K562 (cell line): ENCODE data around the gene EME2. TPM values are rescaled to one million over a fixed set of nuclear protein-coding genes. Genes with fewer than 3 reads are reported as not detected.
A peak's percentile ranks its signal among the peaks of the same experiment; 100 is the strongest.

Experiments used
- CAMTA2 ChIP-seq: fragments of 250-450 bp; sonication (Bioruptor Pico); conservative IDR thresholded peaks from 2 replicates; pipeline ENCODE4 v1.5.1; 2022
- CHD4 ChIP-seq: fragments of 200-600 bp; sonication (generic); IDR thresholded peaks from 3 replicates; pipeline ENCODE4 v1.6.1; 2012; ENCODE audit warnings: low read depth, mild to moderate bottlenecking, mixed read lengths, low read length, inconsistent platforms; ENCODE audit not compliant: insufficient read depth, insufficient replicate concordance, poor library complexity, severe bottlenecking
- CREBBP ChIP-seq: IDR thresholded peaks from one replicate; pipeline ENCODE4 v1.6.1; 2012; ENCODE audit warnings: low read depth, mild to moderate bottlenecking, control low read depth, inconsistent platforms, low read length
- CSDE1 ChIP-seq, 2 experiments: fragments of 450-650 bp; IDR thresholded peaks; 2 replicates each; pipeline ENCODE4 v1.6.1; 2016; ENCODE audit warnings: mild to moderate bottlenecking in 1 of 2
- E4F1 ChIP-seq: fragments of 250-450 bp; sonication (Bioruptor Pico); IDR thresholded peaks from 2 replicates; pipeline ENCODE4 v1.5.0; 2021; ENCODE audit warnings: mild to moderate bottlenecking, borderline replicate concordance
- ELF1 ChIP-seq: fragments of 200-800 bp; sonication (Bioruptor generic); IDR thresholded peaks from 2 replicates; pipeline ENCODE4 v1.6.1; 2016; ENCODE audit warnings: missing genetic modification characterization, missing compliant biosample characterization
- MIER1 ChIP-seq: fragments of 450-650 bp; IDR thresholded peaks from 2 replicates; pipeline ENCODE4 v1.6.1; 2016; ENCODE audit warnings: antibody characterized with exemption, mild to moderate bottlenecking, low read depth
- RBM14 ChIP-seq: fragments of 200-400 bp; formaldehyde crosslinking; IDR thresholded peaks from 2 replicates; pipeline ENCODE4 v1.6.1; 2018; ENCODE audit warnings: low read depth, mild to moderate bottlenecking, low read length, moderate library complexity, borderline replicate concordance; ENCODE audit not compliant: insufficient read depth
- RREB1 ChIP-seq: fragments of 250-450 bp; sonication (Bioruptor Pico); IDR thresholded peaks from 2 replicates; pipeline ENCODE4 v1.4.0; 2020
- TAL1 ChIP-seq: fragments of 450-650 bp; IDR thresholded peaks from 2 replicates; pipeline ENCODE4 v1.6.1; 2016; ENCODE audit warnings: mild to moderate bottlenecking
- ZFX ChIP-seq: sonication (generic); formaldehyde crosslinking; IDR thresholded peaks from 2 replicates; pipeline ENCODE4 v1.8.0; 2022; ENCODE audit warnings: mild to moderate bottlenecking, missing genetic modification reagents, moderate library complexity
- polyA plus RNA-seq, 8 experiments: library from polyadenylated mRNA; depleted of rRNA in 4 of 8; stranded (reverse) in 5 of 8; unstranded in 3 of 8; fragments of >200 nt; fragmentation: Nextera tagmentation in 2 of 8; fragmentation: Illumina TruSeq in 1 of 8; extraction: Ambion mirVana in 2 of 8; extraction: Trizol in 1 of 8; gene quantifications; 2 replicates each; pipeline versions ENCODE4 v1.2.1 to v1.2.3, GENCODE V29; 2011 to 2014; ENCODE audit warnings: inconsistent platforms in 1 of 8, missing spikeins in 1 of 8
- total RNA-seq, 7 experiments: library from RNA; depleted of rRNA in 6 of 7; stranded (reverse); fragments of >200 nt in 6 of 7; fragmentation: Illumina TruSeq in 2 of 7; extraction: Trizol in 2 of 7; gene quantifications; 2 replicates each; pipeline versions ENCODE4 v1.2.1 to v1.2.3, GENCODE V29; 2011 to 2021; ENCODE audit warnings: low replicate concordance in 1 of 7
- TF ChIP-seq, protein P1 (sequence below): sonication (generic); formaldehyde crosslinking; IDR thresholded peaks from 2 replicates; pipeline ENCODE4 v1.8.0; 2022; ENCODE audit warnings: mild to moderate bottlenecking, missing genetic modification reagents
- TF ChIP-seq, protein P2 (sequence below), 3 experiments: fragments of 200-800 bp in 1 of 3; sonication (Bioruptor generic) in 1 of 3; sonication (generic) in 1 of 3; formaldehyde crosslinking in 1 of 3; IDR thresholded peaks; 2 replicates each; pipeline versions ENCODE4 v1.6.1 to v1.8.0; 2016 to 2022; ENCODE audit warnings: mild to moderate bottlenecking in 2 of 3, missing compliant biosample characterization in 2 of 3, missing genetic modification characterization in 2 of 3, missing genetic modification reagents in 1 of 3
- TF ChIP-seq, protein P3 (sequence below): fragments of 250-450 bp; sonication (Bioruptor Pico); IDR thresholded peaks from 2 replicates; pipeline ENCODE4 v1.5.1; 2021; ENCODE audit warnings: mild to moderate bottlenecking

The EME2 gene
- total and polyA plus RNA-seq, 9 of the 15 experiments (the other 6 are each of a cell fraction or from before 2014, with no cell fraction given), result 0.35 to 19.9 (median 3.5) TPM

DNA sequence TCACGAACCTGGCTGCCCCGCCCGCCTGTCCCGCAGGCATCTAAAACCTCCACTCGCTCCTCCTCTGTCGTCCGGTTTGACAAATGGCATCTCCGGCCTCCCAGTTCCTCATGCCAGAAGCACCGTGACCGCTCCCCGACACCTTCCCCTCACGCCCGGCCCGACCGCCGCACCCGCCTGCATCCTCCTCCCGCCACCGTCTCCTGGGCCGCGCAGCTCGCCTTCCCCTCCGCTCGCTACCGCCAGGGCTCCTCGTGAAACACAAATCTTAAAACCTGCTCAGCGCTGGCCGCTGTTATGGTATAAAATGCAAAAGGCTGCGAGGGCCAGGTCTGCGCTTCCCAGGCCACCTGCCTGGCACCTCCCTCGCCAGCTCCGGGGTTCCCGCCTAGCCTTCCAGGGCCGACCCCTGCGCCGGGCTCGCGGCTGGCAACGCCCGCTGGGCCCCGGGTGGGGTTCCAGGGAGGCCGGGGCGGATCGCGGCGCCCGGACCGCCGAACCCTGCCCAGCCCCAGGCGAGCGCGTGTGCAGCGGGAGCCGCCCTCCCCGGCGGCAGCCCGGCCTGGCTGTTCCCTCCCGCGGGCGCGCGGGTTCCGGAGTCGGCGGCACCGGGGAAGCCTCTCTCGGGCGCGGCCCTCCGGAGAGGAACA lies 9.3 kb downstream of the EME2 start (continued):
- TF ChIP-seq CREBBP (no peak), CHD4 (no peak), RREB1 (CRISPR knock-in tag) (no peak), CSDE1 (IDR thresholded peaks at IDR 0.05) (no peak), MIER1 (no peak), E4F1 (CRISPR knock-in tag) (no peak), RBM14 (0 out of 2 replicates have a peak, but pooled peaks have one; percentile 41), ZFX (CRISPR knock-in tag) (peak; percentile 39; the same call in 1 of the 2 replicates), TAL1 (no peak), ELF1 (tag) (no peak), CAMTA2 (CRISPR knock-in tag) (0 out of 2 replicates have a peak, but pooled peaks have one; percentile 17)
- TF ChIP-seq, protein P1, sequence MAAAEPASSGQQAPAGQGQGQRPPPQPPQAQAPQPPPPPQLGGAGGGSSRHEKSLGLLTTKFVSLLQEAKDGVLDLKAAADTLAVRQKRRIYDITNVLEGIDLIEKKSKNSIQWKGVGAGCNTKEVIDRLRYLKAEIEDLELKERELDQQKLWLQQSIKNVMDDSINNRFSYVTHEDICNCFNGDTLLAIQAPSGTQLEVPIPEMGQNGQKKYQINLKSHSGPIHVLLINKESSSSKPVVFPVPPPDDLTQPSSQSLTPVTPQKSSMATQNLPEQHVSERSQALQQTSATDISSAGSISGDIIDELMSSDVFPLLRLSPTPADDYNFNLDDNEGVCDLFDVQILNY, result no peak
- TF ChIP-seq, protein P2, sequence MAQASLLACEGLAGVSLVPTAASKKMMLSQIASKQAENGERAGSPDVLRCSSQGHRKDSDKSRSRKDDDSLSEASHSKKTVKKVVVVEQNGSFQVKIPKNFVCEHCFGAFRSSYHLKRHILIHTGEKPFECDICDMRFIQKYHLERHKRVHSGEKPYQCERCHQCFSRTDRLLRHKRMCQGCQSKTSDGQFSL (CRISPR knock-in tag; IDR thresholded peaks at IDR 0.05), result no peak
- TF ChIP-seq, protein P2 (tag; IDR thresholded peaks at IDR 0.05), result no peak
- TF ChIP-seq, protein P3, sequence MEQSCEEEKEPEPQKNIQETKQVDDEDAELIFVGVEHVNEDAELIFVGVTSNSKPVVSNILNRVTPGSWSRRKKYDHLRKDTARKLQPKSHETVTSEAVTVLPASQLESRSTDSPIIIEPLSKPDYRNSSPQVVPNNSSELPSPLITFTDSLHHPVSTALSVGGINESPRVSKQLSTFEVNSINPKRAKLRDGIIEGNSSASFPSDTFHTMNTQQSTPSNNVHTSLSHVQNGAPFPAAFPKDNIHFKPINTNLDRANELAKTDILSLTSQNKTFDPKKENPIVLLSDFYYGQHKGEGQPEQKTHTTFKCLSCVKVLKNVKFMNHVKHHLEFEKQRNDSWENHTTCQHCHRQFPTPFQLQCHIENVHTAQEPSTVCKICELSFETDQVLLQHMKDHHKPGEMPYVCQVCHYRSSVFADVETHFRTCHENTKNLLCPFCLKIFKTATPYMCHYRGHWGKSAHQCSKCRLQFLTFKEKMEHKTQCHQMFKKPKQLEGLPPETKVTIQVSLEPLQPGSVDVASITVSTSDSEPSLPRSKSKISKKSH (CRISPR knock-in tag), result no peak
